Choroid plexus epithelial cell (primary cell): ENCODE data around the gene POLR2A.

Source experiments
- DNase-seq: peaks from one replicate; pipeline ENCODE4 v3.0.0-alpha.2; 2010; ENCODE audit warnings: low read depth
- H3K4me3 ChIP-seq: 2 replicates; pipeline ENCODE4 v1.5.1; 2011; ENCODE audit warnings: low read depth, mild to moderate bottlenecking, control low read depth, low read length, moderate library complexity
- CTCF ChIP-seq: conservative IDR thresholded peaks from 2 replicates; pipeline ENCODE4 v1.5.1; 2011; ENCODE audit warnings: low read depth, mild to moderate bottlenecking, control low read depth, inconsistent platforms, low read length, moderate library complexity

Gene POLR2A

DNA sequence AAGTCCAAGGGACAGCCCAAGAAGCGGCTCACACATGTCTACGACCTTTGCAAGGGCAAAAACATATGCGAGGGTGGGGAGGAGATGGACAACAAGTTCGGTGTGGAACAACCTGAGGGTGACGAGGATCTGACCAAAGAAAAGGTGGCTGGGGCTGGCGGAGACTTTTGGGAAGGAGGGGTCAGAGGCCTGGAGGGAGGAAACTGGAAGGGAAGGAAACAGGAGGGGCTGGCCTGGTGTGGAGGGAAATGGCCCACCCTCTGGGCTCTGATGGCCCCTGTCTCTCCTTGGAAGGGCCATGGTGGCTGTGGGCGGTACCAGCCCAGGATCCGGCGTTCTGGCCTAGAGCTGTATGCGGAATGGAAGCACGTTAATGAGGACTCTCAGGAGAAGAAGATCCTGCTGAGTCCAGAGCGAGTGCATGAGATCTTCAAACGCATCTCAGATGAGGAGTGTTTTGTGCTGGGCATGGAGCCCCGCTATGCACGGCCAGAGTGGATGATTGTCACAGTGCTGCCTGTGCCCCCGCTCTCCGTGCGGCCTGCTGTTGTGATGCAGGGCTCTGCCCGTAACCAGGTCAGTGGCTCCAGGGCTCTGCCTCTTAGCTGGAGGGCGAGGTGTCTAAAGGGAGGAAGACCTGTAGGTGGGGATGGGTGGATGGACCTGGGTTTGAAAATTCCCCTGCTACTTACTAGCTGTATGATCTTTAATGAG lies 12.5 kb downstream of the POLR2A start:
- DNase-seq: no peak
- H3K4me3 ChIP-seq: no peak overlapping the region
- no peak for TF ChIP-seq CTCF

GRCh38 chr17:7497228-7497627 lies 13.1 kb downstream of the POLR2A start:
- no peak for DNase-seq
- no peak for TF ChIP-seq CTCF
- H3K4me3 ChIP-seq: no peak overlapping the region

GRCh38 chr17:7497636-7498035 lies 13.5 kb downstream of the POLR2A start:
- H3K4me3 ChIP-seq: no peak overlapping the region
- no peak for DNase-seq
- TF ChIP-seq CTCF: no peak

DNA sequence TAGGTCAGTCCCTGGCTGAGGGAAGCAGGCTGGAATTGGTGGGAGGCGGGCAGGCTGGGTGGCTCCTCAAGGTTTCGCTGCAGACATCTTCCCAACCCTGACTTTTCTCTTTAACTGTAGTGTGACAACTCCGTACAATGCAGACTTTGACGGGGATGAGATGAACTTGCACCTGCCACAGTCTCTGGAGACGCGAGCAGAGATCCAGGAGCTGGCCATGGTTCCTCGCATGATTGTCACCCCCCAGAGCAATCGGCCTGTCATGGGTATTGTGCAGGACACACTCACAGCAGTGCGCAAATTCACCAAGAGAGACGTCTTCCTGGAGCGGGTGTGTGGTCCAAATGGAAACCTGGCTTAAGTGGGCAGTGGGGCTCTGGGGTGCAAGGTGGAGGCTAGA lies 15.0 kb downstream of the POLR2A start:
- no peak for TF ChIP-seq CTCF

DNA sequence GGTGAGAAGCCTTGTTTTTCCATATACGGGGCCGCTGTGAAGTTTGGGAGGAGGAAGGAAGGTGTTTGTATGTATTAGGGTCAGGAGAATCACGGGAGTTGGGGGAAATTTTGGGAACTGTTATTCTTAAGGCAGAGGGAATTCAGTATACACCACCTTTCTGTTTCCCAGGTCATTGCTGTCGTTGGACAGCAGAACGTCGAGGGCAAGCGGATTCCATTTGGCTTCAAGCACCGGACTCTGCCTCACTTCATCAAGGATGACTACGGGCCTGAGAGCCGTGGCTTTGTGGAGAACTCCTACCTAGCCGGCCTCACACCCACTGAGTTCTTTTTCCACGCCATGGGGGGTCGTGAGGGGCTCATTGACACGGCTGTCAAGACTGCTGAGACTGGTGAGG lies 17.6 kb downstream of the POLR2A start:
- no peak for TF ChIP-seq CTCF
- no peak overlapping the region for H3K4me3 ChIP-seq

More for the DNA sequence above, 15.0 kb downstream of the POLR2A start:
- H3K4me3 ChIP-seq: no peak overlapping the region
- no peak for DNase-seq

GRCh38 chr17:7502171-7502847 lies 18.1 kb downstream of the POLR2A start:
- no peak for TF ChIP-seq CTCF
- no peak overlapping the region for H3K4me3 ChIP-seq
- no peak for DNase-seq

More for the DNA sequence above, 17.6 kb downstream of the POLR2A start:
- DNase-seq: no peak

DNA sequence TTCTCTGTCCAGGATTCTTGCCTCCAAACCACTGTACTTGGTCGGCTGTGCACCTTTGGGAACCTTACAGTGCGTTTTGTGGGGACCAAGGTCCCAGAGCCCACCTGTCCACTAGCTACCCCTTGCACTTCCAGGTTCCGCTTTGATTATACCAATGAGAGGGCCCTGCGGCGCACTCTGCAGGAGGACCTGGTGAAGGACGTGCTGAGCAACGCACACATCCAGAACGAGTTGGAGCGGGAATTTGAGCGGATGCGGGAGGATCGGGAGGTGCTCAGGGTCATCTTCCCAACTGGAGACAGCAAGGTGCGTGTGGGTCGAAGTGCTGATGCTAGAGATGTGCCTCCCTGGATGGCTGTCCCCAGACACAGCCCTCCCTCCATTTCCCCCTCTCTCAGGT lies 18.8 kb downstream of the POLR2A start:
- DNase-seq: no peak
- no peak overlapping the region for H3K4me3 ChIP-seq
- TF ChIP-seq CTCF: peak; percentile 48
